ENCODE measurements around the gene HIVEP3. TPM values are rescaled to one million over a fixed set of nuclear protein-coding genes. Genes with fewer than 3 reads are reported as not detected.

The HIVEP3 gene
- total RNA-seq, 1 donor from 2014 or later, result 1.2 TPM

DNA sequence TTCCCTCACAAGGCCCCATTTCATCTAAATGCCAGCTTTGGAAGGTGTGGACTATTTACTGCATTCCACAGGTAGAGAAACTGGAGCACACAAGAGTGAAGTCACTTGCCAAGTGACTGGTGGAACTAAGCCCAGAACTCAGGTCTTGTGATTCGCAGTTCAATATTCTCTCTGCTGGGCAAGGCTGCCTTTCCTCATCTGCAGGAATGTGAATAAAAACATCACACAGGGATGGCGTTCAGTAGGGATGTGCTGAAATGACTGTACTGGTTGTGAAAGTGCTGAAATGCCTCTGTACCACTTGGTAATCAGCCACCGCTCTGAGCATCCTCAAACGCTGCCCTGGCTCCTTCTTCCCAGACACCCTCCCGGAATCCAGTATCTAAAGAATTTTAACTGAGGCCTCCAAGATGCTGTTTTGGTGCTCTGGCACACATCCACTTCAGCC lies 145.6 kb downstream of the HIVEP3 start:
- Mint-ChIP-seq H3K27me3 (ENCODE audit: low read depth) (no peaks in the 10 kb centered on the region), H3K4me1 (peaks cover 4% of the 10 kb centered on the region), H3K27ac (ENCODE audit: unreplicated experiment) (no peak overlapping the region), H3K9me3 (no peaks in the 10 kb centered on the region), H3K36me3 (ENCODE audit: low read depth) (no peaks in the 10 kb centered on the region), H3K4me3 (no peak overlapping the region)
- DNase-seq (ENCODE audit: low read depth, low spot score), result no peak
- TF ChIP-seq, protein P1, sequence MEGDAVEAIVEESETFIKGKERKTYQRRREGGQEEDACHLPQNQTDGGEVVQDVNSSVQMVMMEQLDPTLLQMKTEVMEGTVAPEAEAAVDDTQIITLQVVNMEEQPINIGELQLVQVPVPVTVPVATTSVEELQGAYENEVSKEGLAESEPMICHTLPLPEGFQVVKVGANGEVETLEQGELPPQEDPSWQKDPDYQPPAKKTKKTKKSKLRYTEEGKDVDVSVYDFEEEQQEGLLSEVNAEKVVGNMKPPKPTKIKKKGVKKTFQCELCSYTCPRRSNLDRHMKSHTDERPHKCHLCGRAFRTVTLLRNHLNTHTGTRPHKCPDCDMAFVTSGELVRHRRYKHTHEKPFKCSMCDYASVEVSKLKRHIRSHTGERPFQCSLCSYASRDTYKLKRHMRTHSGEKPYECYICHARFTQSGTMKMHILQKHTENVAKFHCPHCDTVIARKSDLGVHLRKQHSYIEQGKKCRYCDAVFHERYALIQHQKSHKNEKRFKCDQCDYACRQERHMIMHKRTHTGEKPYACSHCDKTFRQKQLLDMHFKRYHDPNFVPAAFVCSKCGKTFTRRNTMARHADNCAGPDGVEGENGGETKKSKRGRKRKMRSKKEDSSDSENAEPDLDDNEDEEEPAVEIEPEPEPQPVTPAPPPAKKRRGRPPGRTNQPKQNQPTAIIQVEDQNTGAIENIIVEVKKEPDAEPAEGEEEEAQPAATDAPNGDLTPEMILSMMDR (conservative IDR thresholded peaks at IDR 0.05), result no peak

DNA sequence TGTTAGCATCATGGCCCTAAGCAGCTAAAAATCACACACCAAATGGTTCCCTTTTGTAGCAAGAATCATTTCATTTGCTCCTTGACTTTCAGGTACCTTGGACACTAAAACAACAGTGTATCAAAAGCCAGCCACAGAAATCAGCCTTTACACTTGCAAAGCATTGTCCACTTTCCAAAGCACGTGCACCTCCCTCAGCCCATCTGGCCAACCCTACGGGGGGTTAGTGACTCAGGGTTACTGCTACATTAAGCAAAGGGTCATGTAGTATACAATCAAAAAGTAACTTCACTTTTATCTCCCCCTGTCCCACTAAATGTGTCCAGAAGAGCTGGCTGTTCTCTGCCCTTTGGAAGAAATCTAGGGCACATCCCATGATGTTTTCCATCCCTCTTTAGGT lies 149.7 kb downstream of the HIVEP3 start:
- H3K9me3 Mint-ChIP-seq, result no peaks in the 10 kb centered on the region
- H3K4me1 Mint-ChIP-seq, result peaks cover 17% of the 10 kb centered on the region
- DNase-seq (ENCODE audit: low read depth, low spot score), result no peak
- TF ChIP-seq, protein P1 (conservative IDR thresholded peaks at IDR 0.05), result no peak
- no peak overlapping the region for H3K27ac Mint-ChIP-seq (ENCODE audit: unreplicated experiment)
- H3K27me3 Mint-ChIP-seq (ENCODE audit: low read depth), result no peaks in the 10 kb centered on the region
- no peak overlapping the region for H3K4me3 Mint-ChIP-seq
- no peaks in the 10 kb centered on the region for H3K36me3 Mint-ChIP-seq (ENCODE audit: low read depth)

DNA sequence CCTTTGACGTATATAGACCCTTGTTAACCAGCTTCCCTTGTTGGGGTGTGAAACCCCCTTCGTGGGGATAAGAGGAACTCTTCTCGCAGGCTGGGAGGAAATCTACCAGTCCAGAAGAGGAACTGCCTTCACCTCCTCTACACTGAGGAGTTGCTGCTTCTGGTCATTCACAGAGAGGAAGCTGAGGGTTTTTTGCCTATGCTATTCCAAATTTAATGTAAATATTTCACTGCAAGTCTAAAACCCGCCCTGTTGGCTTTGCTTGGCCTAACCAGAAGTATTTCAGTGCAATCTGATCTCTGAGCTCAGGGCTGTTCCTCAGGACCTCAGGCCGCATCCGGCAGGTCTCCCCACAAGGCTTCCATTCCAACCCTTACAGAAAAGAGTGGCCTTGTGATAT lies 150.1 kb downstream of the HIVEP3 start:
- no peak for DNase-seq (ENCODE audit: low read depth, low spot score)
- H3K27me3 Mint-ChIP-seq (ENCODE audit: low read depth), result no peaks in the 10 kb centered on the region

DNA sequence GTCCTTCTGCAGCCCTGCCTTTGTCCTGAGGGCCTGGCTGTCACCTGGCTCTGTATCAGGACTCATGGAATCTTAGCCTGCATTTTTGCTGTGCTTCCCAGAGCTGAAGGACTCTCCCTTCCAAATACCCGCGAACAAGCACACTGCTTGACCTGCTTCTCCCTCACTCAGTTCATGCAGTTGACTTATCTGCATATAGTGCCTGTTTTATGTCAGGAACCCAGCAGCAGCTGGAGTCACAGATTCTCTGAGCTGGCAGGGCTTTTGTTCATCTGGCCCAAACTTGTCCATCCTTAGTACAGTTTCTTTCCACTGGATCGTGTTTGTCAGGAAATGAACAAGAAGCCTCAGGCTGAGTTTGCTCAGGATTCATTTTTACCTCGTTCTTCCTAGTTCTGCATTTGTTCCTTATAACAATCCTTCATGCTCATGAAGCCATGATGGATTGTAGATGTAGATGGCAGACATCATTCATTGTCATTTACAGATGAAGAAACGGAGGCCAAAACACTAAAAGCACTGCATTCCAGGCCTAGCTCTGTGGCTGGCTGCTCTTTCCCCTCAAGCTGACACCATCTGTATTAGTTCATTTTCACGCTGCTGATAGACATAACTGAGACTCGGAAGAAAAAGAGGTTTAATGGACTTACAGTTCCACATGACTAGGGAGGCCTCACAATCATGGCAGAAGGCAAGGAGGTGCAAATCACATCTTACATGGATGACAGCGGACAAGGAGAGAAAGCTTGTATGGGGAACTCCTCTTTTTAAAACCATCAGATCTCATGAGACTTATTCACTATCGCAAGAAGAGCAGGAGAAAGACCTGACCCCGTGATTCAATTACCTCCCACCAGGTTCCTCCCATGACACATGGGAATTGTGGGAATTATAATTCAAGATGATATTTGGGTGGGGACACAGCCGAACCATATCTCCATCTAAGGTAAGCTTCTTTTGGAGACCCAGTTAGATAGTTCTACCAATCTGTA lies 150.9 kb downstream of the HIVEP3 start:
- peak overlapping the region; percentile 54 for H3K27ac Mint-ChIP-seq (ENCODE audit: unreplicated experiment)
- H3K27me3 Mint-ChIP-seq (ENCODE audit: low read depth), result no peaks in the 10 kb centered on the region
- H3K4me3 Mint-ChIP-seq, result no peak overlapping the region
- H3K4me1 Mint-ChIP-seq, result peaks cover 24% of the 10 kb centered on the region
- H3K9me3 Mint-ChIP-seq, result no peaks in the 10 kb centered on the region
- TF ChIP-seq, protein P1 (conservative IDR thresholded peaks at IDR 0.05), result no peak
- no peaks in the 10 kb centered on the region for H3K36me3 Mint-ChIP-seq (ENCODE audit: low read depth)
- DNase-seq (ENCODE audit: low read depth, low spot score), result no peak

More for the DNA sequence above, 150.1 kb downstream of the HIVEP3 start:
- peaks cover 22% of the 10 kb centered on the region for H3K4me1 Mint-ChIP-seq
- no peak overlapping the region for H3K4me3 Mint-ChIP-seq
- H3K27ac Mint-ChIP-seq (ENCODE audit: unreplicated experiment), result no peak overlapping the region
- TF ChIP-seq, protein P1 (conservative IDR thresholded peaks at IDR 0.05), result no peak
- no peaks in the 10 kb centered on the region for H3K36me3 Mint-ChIP-seq (ENCODE audit: low read depth)
- H3K9me3 Mint-ChIP-seq, result no peaks in the 10 kb centered on the region

DNA sequence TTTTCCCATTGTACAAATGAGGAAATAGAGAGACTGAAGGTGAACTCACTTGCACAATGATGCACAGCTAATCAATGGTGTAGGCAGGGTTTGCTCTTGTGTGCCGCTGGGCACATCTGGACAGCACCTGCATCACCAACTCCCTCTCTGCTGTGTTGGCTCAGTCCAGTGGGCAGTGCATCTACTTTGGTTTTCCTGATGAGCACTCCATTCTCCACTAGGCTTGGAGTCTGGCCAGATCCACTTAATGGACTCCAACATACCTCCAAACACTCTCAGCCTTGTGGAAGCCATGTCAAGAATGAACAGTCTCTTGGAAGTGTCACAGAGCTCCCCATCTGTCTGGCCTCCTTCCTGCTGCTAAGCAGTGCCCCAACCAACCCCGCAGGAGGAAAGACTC lies 152.2 kb downstream of the HIVEP3 start:
- Mint-ChIP-seq H3K9me3 (peaks cover 2% of the 10 kb centered on the region), H3K27me3 (ENCODE audit: low read depth) (no peaks in the 10 kb centered on the region), H3K4me3 (no peak overlapping the region), H3K27ac (ENCODE audit: unreplicated experiment) (no peak overlapping the region), H3K36me3 (ENCODE audit: low read depth) (no peaks in the 10 kb centered on the region), H3K4me1 (peaks cover 24% of the 10 kb centered on the region)
- TF ChIP-seq, protein P1 (conservative IDR thresholded peaks at IDR 0.05), result no peak
- DNase-seq (ENCODE audit: low read depth, low spot score), result no peak

Data from neural crest cell (in vitro differentiated cells).